Right ventricle myocardium superior (tissue), 1 donor: ENCODE data around the gene SOCS6. TPM values are rescaled to one million over a fixed set of nuclear protein-coding genes. Genes with fewer than 3 reads are reported as not detected.

Experiments
- ATAC-seq: fragments of 200-7000 bp; cut with Tn5 transposase; one replicate; pipeline ENCODE4 v1.9.1; 2020; ENCODE audit warnings: mild to moderate bottlenecking; ENCODE audit not compliant: poor library complexity
- DNase-seq: peaks from one replicate; pipeline ENCODE4 v3.0.0-alpha.2; 2020
- intact Hi-C: fragments of 100-400 bp; cut with DNase I; formaldehyde crosslinking; loops from one replicate; pipeline ENCODE4 v1.11.2; 2022
- total RNA-seq: library from RNA; stranded (reverse); fragmentation: NEBNext Ultra II Directional; extraction: Animal tissue kit (Norgen Biotek cat#: 25700); gene quantifications from one replicate; pipeline ENCODE4 v1.2.1, GENCODE V29; 2021
- donor health status: DM: no; HTN: yes; CAD: no; lungs with severe emphysema.

SOCS6 gene
- total RNA-seq, 1 donor from 2014 or later, result 22.4 TPM

GRCh38 chr18:70310560-70311320 is 21.9 kb downstream of the SOCS6 start:
- ATAC-seq, result no peak

DNA sequence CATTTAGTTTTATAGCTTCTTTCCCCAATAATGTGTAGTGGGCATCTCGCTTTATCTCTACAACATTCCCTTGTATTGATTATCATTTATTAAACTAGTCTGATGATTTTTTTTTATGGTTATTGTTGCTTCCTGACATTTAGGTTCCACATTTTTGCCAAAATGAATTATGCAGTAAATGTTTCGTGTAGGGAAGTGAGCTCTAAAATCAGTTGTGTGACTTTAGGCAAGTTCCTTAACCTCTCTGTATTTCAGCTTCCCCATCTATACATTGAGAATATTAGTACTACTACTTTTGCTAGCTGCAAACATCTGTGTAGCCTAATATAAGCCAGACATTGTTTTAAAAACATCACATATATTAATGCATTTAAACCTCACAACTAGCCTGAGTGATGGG is 22.9 kb downstream of the SOCS6 start:
- intact Hi-C loops, result no loop called here
- no peak for ATAC-seq
- no peak for DNase-seq

More at GRCh38 chr18:70310560-70311320, 21.9 kb downstream of the SOCS6 start:
- intact Hi-C loops, result no loop called here
- DNase-seq, result no peak

GRCh38 chr18:70313640-70314039 is 24.8 kb downstream of the SOCS6 start:
- DNase-seq, result no peak
- no peak for ATAC-seq
- intact Hi-C loops, result no loop called here

DNA sequence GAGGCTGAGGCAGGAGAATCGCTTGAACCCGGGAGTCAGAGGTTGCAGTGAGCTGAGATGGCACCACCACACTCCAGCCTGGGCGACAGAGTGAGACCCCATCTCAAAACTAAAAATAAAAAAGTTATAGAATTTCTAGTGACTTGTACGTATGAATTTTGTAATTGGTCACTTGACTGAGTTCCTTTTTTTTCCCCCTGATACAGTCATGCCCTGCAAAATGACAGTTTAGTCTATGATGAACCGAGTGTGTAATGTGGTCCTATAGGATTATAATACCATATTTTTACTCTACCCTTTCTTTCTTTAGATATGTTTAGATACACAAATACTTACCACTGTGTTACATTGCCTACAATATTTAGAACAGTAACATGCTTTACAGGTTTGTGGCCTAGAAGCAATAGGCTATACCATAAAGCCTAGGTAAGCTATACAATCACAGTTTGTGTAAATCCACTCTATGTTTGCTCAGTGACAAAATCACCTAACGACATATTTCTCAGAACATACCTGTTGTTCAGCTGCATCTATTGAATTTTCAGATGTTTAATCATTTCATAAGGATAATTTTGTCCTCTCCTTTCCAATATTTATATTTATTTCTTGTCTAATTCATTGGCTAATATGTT is 25.4 kb downstream of the SOCS6 start:
- ATAC-seq (no peak), DNase-seq (no peak)
- intact Hi-C loops, result no loop called here

- intact Hi-C loops, result no loop called here
- no peak for DNase-seq
- ATAC-seq, result no peak
Measured at GRCh38 chr18:70319187-70319586, 30.3 kb downstream of the SOCS6 start.

DNA sequence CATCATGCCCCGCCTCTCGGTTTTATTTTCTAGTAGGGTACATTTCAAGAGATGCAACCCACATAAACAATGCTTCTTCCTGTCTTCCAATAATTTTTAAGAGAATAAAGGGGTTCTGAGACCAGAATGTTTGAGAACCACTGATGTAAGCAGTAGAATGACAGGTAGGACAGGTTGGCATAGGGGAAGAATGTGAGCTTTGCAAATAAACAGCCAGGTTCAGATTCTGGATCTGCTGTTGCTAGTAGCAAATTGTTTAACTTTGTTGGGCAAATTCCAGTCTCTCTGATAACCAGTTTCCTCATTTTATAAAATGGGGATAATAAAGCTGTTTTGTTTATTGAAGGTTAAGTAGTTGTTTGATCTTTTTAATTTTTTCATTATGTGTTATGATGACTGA is 32.8 kb downstream of the SOCS6 start:
- DNase-seq, result no peak
- intact Hi-C loops, result no loop called here
- ATAC-seq, result no peak

DNA sequence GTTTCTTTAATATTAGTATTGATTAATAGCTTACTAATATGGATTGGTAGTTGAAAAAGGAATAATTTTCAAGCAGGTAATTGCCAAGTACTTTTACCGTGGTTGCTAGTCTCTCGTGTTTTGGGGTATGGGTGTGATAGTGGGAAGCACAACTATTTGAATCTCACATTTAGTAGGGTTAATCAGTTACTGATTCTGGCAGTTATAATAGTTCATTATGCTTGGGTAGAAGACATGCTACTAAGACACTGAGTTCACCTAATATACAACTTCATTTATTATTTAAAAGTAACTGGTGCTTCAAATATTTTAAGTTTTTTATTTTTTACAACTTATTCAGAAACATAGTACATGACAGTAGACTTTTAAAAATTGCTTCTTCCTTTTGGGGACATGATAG is 33.5 kb downstream of the SOCS6 start:
- intact Hi-C loops, result no loop called here
- ATAC-seq (no peak), DNase-seq (no peak)

DNA sequence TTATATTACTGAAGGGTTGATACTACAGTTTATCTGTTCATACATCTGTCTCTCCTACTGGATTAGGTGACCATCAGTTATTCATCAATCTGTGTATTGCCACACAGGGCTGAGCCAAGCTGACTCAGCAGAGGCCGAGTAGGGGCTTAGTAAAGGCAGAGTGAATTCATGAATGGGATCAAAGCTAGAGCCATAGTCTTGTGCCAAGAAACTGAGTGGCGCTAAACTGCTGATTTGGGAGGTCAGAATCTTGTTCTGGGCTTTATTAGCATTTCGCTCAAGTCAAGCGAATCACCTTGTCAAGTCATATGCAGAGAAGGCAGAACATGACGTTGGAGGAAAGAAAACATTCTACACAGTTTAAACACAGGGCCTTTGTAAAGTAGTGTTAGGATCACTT is 34.1 kb downstream of the SOCS6 start:
- intact Hi-C loops, result no loop called here
- ATAC-seq (peak; percentile 31), DNase-seq (no peak)

DNA sequence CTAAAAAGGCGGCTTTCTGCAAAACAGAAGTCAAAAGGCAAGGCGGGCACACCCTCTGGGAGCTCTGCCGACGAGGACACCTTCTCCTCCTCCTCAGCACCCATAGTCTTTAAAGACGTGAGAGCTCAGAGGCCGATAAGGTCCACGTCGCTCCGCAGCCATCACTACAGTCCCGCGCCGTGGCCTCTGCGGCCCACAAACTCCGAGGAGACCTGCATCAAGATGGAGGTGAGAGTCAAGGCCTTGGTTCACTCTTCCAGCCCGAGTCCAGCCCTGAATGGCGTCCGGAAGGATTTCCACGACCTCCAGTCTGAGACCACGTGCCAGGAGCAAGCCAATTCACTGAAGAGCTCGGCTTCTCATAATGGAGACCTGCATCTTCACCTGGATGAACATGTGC is 36.1 kb downstream of the SOCS6 start:
- ATAC-seq, result no peak
- DNase-seq, result no peak
- intact Hi-C loops, result no loop called here

- no peak for ATAC-seq
- no peak for DNase-seq
Measured at GRCh38 chr18:70326255-70326654, 37.4 kb downstream of the SOCS6 start.

GRCh38 chr18:70328169-70328568 is 39.3 kb downstream of the SOCS6 start:
- no peak for DNase-seq
- intact Hi-C loops, result no loop called here
- ATAC-seq, result no peak

More at GRCh38 chr18:70326255-70326654, 37.4 kb downstream of the SOCS6 start:
- intact Hi-C loops, result no loop called here

DNA sequence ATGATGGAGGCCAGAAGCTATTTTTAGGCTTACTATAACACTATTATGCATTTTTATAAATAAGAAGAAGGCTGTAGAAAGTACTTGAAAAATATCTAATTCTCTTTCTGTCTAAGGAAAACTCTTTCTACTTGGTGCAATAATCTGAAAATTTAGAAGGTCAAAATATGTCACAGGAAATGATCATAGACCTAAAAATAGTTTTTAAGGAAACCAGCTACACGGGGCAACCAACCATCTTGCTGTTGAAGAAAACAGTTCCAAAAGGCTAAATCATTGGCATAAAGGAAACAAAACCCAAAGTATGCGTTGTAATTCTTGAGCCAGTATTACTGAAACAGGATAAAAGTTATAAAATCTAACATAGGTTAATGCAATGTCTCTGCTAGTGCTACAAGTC is 40.2 kb downstream of the SOCS6 start:
- intact Hi-C loops, result no loop called here
- DNase-seq, result no peak
- no peak for ATAC-seq

DNA sequence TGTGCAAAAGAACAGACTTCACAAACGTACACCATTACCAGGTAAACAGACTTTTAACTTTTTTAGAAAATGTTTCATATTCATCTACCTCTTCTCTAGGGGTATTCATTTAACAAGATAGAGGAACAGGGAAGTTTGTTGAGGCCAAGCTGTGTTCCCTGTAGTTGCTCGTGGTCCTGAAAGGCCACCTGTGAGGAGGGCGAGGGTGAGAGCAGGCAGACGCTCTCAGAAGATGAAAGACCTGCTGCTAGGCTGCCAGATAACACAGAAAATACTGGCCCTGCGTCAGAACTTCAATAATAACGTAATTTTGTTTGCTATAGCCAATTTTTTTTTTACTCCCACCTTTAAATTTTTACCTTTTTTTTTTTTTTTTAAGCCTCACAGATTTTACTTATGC is 42.0 kb downstream of the SOCS6 start:
- intact Hi-C loops, result no loop called here
- no peak for ATAC-seq
- no peak for DNase-seq

DNA sequence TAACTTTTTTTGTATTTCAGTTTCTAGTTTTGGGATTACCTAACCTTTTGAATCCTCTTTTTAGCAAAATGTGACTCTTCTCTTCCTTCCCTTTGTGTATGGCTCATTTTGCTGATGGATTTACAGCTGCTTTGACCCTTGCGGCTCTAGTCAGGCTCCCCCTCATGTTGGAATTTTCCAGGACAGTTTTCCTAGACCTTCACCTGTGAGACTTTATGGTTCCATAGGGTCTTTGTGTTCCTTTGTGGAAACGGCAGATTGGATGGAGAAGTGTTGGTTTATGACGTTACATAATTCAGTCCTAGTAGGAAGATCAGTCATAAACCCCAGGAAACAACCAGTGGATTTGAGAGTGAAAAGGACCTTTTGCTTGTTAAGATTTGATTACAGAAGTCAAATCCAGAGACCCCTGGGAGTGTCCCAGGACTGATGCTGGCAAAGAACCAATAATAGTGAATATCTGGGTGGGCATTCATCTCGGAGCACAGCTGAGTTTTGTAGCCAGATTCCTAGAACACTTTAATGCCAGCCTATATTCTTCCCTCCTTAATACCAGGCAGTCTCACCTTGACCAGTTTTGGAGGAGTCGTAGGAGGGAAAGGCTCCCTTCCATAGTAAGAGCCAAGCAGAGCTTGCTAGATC is 42.7 kb downstream of the SOCS6 start:
- no peak for DNase-seq
- intact Hi-C loops, result no loop called here
- ATAC-seq, result no peak

- intact Hi-C loops, result no loop called here
- DNase-seq, result no peak
- no peak for ATAC-seq
Measured at GRCh38 chr18:70332694-70333093, 43.8 kb downstream of the SOCS6 start.

DNA sequence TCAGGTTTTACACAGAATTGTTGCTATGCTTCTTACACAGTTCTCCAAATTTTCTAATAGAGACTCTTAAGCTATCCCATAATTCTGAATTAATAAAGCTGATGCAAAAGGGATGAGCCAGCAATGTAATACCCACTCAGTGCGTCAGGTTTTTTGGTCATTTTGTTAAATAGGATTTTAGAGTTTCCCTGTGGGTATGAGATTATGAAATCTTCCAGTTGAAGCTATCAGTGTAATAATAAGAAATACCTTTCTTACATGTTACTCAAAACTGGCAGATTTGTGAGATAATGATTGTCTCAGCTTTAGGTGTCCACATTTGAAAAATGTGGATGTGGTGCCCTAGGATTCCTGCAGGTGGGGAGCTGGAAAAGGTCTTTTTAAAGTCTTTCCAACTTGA is 44.5 kb downstream of the SOCS6 start:
- DNase-seq (no peak), ATAC-seq (no peak)
- intact Hi-C loops, result no loop called here

GRCh38 chr18:70333757-70334156 is 44.9 kb downstream of the SOCS6 start:
- DNase-seq (no peak), ATAC-seq (peak; percentile 60)
- intact Hi-C loops, result no loop called here

DNA sequence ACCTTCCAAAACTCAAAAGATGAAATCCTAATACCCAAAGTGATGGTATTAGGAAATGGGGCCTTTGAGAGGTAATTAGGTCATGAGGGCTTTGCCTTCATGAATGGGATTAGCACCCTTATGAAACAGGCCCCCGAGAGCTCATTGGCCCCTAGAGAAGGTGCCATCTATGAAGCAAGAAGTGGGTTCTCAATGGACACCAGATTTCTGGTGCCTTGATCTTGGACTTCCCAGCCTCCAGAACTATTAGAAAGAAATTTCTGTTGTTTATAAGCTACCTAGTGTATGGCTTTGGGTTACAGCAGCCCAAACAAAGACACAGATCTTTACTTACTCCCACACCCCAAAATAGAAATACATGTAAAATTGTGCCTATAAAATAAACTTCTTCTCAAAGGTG is 45.4 kb downstream of the SOCS6 start:
- no peak for ATAC-seq
- intact Hi-C loops, result no loop called here
- no peak for DNase-seq

- ATAC-seq, result no peak
- intact Hi-C loops, result no loop called here
Measured at GRCh38 chr18:70334728-70335329, 46.0 kb downstream of the SOCS6 start.

More at GRCh38 chr18:70334728-70335329, 46.0 kb downstream of the SOCS6 start:
- no peak for DNase-seq
